RWPE1 (cell line): ENCODE data around the gene CEP83.

Source experiments
- CTCF ChIA-PET: fragments of 350-600 bp; sonication (Branson Sonifier 250); formaldehyde crosslinking; extraction: SDS; loops from one replicate; lab custom pipeline; 2021; lab: Yijun Ruan, JAX
- POLR2A ChIA-PET: fragments of 400-600 bp; formaldehyde crosslinking; extraction: SDS; loops from one replicate; lab custom pipeline; 2020; ENCODE audit warnings: antibody characterized with exemption; ENCODE audit not compliant: low non-redundant PET; lab: Yijun Ruan, JAX
- DNase-seq: peaks from one replicate; pipeline ENCODE4 v3.0.0; 2012; ENCODE audit warnings: low spot score
- H3K27ac ChIP-seq: fragments of 450-650 bp; 2 replicates; pipeline ENCODE4 v1.5.1; 2017
- CTCF ChIP-seq: fragments of 450-650 bp; conservative IDR thresholded peaks from 2 replicates; pipeline ENCODE4 v1.5.1; 2017; ENCODE audit warnings: low read depth, mild to moderate bottlenecking

Gene CEP83

GRCh38 chr12:94435511-94435927 lies 24.1 kb downstream of the CEP83 start:
- POLR2A ChIA-PET: no interaction called here
- CTCF ChIA-PET: interaction anchor here (0.7 kb wide), 1 partner anchor 52 kb away, joined by 4 read pairs; no protein-coding TSS in a partner anchor
- no peak for TF ChIP-seq CTCF
- DNase-seq: no peak
- no peak overlapping the region for H3K27ac ChIP-seq

- TF ChIP-seq CTCF: peak; percentile 18; the same call in 1 of the 2 replicates
- ChIA-PET CTCF (no interaction called here), POLR2A (no interaction called here)
- H3K27ac ChIP-seq: no peak overlapping the region
- DNase-seq: no peak
Observed at GRCh38 chr12:94434171-94434570, 25.5 kb downstream of the CEP83 start.

- CTCF ChIA-PET: interaction anchor here (0.5 to 0.7 kb wide), 2 partner anchors 657 to 742 kb away, joined by 3 read pairs; no protein-coding TSS in a partner anchor
Observed at GRCh38 chr12:94433744-94434143, 25.9 kb downstream of the CEP83 start.

GRCh38 chr12:94430304-94430703 lies 29.4 kb downstream of the CEP83 start:
- ChIA-PET CTCF (interaction anchor here (0.6 kb wide), 1 partner anchor 991 kb away, joined by 6 read pairs; no protein-coding TSS in a partner anchor), POLR2A (no interaction called here)
- DNase-seq: no peak
- no peak for TF ChIP-seq CTCF
- H3K27ac ChIP-seq: no peak overlapping the region

More at GRCh38 chr12:94433744-94434143, 25.9 kb downstream of the CEP83 start:
- TF ChIP-seq CTCF: no peak
- no peak for DNase-seq
- H3K27ac ChIP-seq: no peak overlapping the region
- POLR2A ChIA-PET: no interaction called here

GRCh38 chr12:94429633-94430032 lies 30.0 kb downstream of the CEP83 start:
- ChIA-PET CTCF (interaction anchor here (0.6 kb wide), 1 partner anchor 991 kb away, joined by 6 read pairs; no protein-coding TSS in a partner anchor), POLR2A (no interaction called here)
- DNase-seq: no peak
- TF ChIP-seq CTCF: no peak
- no peak overlapping the region for H3K27ac ChIP-seq

GRCh38 chr12:94429191-94429590 lies 30.5 kb downstream of the CEP83 start:
- ChIA-PET CTCF (no interaction called here), POLR2A (no interaction called here)
- H3K27ac ChIP-seq: no peak overlapping the region
- DNase-seq: no peak
- TF ChIP-seq CTCF: no peak
